NCI-H524 treated with DMSO at 0.1 percent for 48 hours (cell line): ENCODE results near the gene RFPL1.
A peak's percentile ranks its signal among the peaks of the same experiment; 100 is the strongest.
"Not testable (repeated sequence)": the region's sequence is repeated elsewhere in the genome, so short reads cannot be mapped to it uniquely, and the experiment has no call there.

Experiments used
- DNase-seq: peaks from one replicate; lab custom pipeline; 2025; lab: John Stamatoyannopoulos, UW

RFPL1 gene

GRCh38 chr22:29438283-29438682 is at the start of gene RFPL1:
Gene RFPL1 (plus strand): TSS chr22:29438583.
- not testable (repeated sequence) for DNase-seq

DNA sequence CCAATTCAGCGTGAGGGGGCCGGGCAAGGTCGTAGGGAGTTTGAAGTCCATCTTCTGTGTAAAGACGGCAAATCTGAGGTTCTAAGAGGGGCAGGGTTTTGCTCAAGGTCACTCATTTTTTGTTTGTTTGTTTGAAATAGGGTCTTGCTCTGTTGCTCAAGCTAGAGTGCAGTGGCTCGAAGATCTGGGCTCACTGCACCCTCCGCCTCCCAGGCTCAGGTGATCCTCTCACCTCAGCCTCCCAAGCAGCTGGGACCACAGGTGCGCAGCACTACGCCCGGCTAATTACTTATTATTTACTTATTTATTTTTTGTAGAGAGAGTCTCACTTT is 49.7 kb upstream of the RFPL1 start:
- DNase-seq: no peak

- no peak for DNase-seq
Observed at GRCh38 chr22:29390270-29390669, 48.1 kb upstream of the RFPL1 start.

GRCh38 chr22:29391546-29391945 is 46.8 kb upstream of the RFPL1 start:
- DNase-seq: no peak

DNA sequence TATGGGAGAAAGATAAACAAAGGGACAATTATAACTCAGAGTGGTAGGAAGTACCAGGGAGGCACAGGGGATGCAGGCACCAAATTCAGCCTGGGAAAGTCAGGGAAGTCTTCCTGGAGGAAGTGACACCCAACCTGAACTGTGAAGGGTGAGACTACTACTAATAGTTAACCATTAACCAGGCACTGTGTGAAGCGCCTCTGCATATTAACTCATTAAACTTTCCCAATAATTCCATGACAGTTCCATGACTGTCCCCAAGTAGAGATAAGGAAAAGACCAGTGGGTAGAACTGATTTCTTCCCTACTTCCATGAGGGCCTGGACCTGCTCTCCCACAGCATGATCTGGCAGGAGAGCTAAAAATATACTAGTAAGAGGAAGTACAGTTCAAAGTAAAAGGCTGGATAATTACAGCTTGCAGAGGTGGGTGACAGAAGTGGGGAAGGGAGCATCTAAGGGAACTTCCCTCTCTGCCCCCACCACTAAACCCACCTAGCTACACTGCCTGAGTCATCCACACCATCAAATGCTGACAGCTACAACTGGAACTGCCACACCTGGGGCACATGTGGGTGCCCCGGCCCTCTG is 45.3 kb upstream of the RFPL1 start:
- no peak for DNase-seq

DNA sequence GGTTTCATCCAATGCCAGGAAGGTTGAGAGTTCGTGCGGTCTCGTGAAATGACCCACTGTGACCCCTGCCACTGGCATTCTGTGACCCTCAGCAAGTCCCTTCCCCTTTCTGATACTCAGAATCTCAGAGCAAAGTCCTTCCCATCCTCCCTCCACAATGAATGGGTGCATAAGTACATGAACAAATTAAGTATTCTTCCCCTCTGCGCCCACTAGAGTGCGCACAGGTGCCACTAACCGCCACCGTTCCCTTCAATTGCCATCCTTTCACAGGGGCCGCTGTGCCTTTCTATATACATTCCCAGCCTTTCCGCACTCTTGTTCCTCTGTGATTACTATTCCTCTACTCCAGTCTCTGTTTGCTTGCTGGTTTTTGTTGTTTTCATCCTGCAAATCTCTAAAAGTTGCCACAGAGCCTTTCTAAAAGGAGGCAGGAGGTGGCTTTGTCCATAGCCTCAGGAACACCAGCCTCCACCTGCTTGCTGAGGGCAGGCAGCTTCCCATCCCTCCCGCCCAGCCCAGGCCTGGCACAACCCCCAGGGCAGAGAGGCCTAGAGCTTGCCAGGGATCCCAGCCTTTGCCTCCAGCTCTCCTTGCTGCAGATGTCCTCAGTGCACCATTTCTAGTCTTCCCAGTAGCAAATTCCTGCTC is 43.3 kb upstream of the RFPL1 start:
- DNase-seq: peak; percentile 54

- DNase-seq: no peak
Observed at GRCh38 chr22:29396126-29396525, 42.3 kb upstream of the RFPL1 start.

- no peak for DNase-seq
Observed at GRCh38 chr22:29397791-29398190, 40.6 kb upstream of the RFPL1 start.

DNA sequence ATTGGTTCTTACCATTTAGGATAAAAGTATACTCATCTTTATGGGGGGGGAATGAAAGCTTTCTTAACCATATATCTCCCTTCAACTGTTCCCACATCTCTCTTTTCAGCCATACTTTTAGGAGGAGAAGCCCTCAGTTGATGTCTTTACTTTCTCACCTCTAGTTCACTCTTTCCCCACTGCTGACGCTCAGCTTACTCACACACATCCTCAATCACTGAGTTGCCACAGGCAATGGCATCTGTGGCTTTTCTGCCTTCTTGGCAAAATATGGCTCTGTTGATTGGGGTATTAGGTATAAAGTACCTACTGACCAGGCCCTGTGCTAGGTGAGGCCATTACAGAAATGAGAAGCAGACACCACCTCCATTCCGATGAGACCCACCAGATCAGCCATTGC is 37.8 kb upstream of the RFPL1 start:
- DNase-seq: no peak

DNA sequence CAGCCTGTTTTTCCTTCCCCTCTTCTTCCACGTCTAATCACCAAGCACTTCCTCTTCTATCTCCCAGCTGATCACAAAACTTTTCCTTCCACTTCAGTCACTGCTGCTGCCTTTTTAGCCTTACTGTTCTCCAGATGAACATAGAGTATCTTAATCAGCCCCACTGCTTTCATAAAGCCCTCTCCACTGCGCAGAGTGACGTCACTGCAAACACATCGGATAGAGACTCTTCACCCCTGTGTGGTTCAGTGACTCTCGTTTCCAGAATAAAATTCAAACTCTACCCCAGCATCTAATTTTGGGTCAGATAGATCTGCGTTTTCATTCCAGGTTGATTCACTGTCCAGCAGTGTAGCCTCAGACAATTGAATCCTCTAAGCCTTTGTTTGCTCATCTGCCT is 36.8 kb upstream of the RFPL1 start:
- DNase-seq: not testable (repeated sequence)

DNA sequence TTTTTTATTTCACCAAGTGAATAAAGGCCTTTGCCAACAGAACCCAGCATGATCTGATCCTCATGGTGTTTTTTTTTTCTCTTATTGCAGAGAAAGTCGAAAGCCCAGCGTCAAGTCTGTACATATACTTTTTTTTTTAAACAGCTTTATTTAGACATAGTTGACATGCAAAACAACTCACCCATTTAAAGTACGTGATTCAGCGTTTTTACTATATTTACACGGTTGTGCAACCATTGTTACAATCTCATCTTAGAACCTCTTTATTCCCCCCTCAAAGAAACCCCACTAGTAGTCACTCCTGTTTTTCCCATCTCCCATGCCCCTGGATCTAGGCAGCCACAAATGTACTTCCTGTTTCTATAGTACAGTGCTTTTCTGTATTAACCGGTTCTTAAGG is 29.4 kb upstream of the RFPL1 start:
- no peak for DNase-seq

DNA sequence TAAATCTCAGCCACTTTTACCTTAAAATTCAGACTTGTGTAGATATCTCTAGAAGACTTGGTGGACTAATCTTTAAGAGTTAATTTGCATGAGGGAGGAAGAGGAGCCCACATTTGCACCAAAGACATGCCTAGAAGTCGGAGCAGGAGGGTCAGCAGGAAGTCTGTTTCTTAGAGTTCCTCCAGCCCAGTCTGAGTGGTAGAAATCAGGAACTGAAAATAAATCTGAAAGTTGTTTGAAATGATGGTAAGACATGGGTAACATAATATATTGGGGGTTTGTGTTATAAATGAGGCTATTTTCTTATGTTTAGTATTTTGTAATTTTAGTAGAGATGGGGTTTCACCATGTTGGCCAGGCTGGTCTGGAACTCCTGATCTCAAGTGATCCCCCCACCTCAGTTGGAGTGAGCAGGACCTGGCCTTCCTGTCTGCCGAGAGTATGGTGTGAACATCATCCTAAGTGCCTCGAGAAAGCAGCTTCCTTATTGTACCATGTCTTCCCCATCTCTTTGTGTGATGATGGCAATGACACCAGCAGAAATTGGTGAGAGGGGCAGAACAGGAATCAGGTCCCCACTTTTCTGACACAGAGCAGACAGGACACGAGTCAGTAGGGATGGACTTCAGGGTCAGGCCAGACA is 26.7 kb upstream of the RFPL1 start:
- DNase-seq: not testable (repeated sequence)

DNA sequence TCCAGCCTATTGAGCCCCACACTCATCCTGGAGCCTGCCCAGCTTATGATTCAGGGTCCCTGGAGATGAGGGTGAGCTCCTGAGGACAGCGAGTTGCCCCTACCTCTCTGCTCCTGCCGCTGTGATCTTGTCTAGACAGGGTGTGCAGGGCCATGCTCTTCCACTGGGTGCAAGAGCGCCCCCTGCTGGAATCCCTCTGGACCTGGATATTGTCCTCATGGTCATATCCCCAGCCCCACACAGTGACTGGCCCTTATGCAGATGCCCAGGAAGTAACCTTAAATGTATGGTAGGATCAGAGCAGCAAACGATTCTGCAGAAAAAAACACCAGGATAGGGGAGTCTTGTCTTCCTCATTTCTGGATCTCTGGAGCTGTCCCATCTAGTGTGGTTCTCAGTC is 25.6 kb upstream of the RFPL1 start:
- not testable (repeated sequence) for DNase-seq

- DNase-seq: not testable (repeated sequence)
Observed at GRCh38 chr22:29414951-29415591, 23.3 kb upstream of the RFPL1 start.

GRCh38 chr22:29418704-29419103 is 19.7 kb upstream of the RFPL1 start:
- DNase-seq: not testable (repeated sequence)

DNA sequence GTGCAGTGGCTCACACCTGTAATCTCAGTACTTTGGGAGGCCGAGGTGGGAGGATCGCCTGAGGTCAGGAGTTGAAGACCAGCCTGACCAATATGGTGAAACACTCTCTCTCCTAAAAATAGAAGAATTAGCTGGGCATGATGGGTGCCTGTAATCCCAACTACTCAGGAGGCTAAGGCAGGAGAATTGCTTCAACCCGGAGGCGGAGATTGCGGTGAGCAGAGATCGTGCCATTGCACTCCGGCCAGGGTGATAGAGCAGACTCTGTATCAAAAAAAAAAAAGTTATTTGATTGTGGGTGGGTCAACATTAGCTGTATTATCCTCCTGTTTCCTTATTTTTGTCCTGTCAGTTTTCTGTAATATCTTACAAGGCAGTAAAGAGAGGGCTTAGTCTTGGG is 11.9 kb upstream of the RFPL1 start:
- no peak for DNase-seq

GRCh38 chr22:29427176-29427760 is 11.1 kb upstream of the RFPL1 start:
- DNase-seq: no peak

GRCh38 chr22:29431986-29432385 is 6.4 kb upstream of the RFPL1 start:
- no peak for DNase-seq

DNA sequence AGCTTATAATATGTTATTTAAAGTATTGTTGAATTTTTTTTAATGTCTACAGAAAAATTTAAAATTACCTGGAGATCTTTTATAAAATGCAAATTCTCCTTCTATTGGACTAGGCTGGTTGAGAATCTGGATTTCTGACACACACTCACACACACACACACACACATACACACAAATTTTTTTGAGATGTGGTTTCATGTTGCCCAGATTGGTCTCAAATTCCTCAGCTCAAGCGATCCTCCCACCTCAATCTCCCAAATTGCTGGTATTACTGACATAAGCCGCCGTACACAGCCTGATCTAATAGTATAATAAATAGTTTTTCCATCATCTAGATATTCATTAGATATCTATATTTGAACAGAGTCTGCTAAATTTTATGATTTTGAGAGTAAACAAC is 4.5 kb upstream of the RFPL1 start:
- no peak for DNase-seq

DNA sequence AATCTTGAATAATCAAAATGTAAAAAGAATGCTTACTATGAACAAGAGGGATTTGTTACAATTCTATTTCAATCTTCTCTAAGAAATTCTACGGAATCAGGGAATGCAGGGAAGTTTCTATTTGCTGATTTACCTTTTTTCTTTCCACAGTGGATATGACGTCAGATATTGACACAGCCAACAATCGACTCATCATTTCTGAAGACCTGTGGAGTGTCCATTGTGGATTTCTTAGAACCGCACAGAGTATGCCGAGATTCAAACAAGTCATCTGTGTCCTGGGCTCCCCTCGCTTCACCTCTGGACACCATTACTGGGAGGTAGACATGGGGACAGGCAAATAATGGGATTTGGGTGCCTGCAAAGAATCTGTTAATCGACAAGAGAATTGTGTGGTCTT is 4.1 kb upstream of the RFPL1 start:
- no peak for DNase-seq

- DNase-seq: no peak
Observed at GRCh38 chr22:29435236-29436136, 2.9 kb upstream of the RFPL1 start.

DNA sequence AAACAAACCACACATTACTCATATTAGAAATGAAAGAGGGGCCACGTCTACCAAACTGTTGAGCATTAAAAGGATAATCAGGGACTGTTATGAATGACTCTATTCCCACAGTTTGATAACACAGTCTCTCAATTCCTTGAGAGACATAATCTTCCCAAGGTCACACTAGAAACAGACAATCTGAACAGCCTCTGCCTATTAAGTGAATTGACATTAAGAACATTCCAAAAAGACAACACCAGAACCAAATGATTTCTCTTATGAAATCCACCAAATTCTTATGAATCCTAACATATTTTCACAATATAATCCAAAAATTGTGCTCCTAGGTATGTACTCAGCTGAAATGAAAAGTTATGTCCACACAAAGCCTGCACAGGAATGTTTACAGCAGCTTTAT is 4.6 kb downstream of the RFPL1 start:
- no peak for DNase-seq
